HG02678 (cell line): ENCODE results near the gene B3GALT4.
A peak's percentile ranks its signal among the peaks of the same experiment; 100 is the strongest.
"Not testable (repeated sequence)": the region's sequence is repeated elsewhere in the genome, so short reads cannot be mapped to it uniquely, and the experiment has no call there.

Experiments used
- ATAC-seq: cut with Tn5 transposase; IDR thresholded peaks from one replicate; pipeline ENCODE4 v1.9.1; 2021; ENCODE audit warnings: mild to moderate bottlenecking, moderate library complexity; ENCODE audit not compliant: unreplicated experiment

B3GALT4 gene

GRCh38 chr6:33271468-33272274 is 5.3 kb upstream of the B3GALT4 start, which contains the start of the genes RPS18 and VPS52:
Gene RPS18 (plus strand): TSS chr6:33272075. CDS start chr6:33272120, 45 bp downstream.
Gene VPS52 (minus strand): TSS chr6:33271876. CDS start chr6:33271675, 201 bp downstream.
- peak; percentile 87 for ATAC-seq

- ATAC-seq = no peak
Measured at GRCh38 chr6:33272275-33273128, 4.4 kb upstream of the B3GALT4 start.

GRCh38 chr6:33273129-33273923 is 3.6 kb upstream of the B3GALT4 start:
- ATAC-seq = no peak

- no peak for ATAC-seq
Measured at GRCh38 chr6:33273924-33274902, 2.7 kb upstream of the B3GALT4 start.

- ATAC-seq = not testable (repeated sequence)
Measured at GRCh38 chr6:33275795-33276580, 935 bp upstream of the B3GALT4 start.

GRCh38 chr6:33276581-33276863 is 401 bp upstream of the B3GALT4 start:
- no peak for ATAC-seq

- ATAC-seq = no peak
Measured at GRCh38 chr6:33277663-33278391, 904 bp downstream of the B3GALT4 start.

- ATAC-seq = no peak
Measured at GRCh38 chr6:33278392-33278741, 1.4 kb downstream of the B3GALT4 start.

GRCh38 chr6:33278810-33279209 is 1.9 kb downstream of the B3GALT4 start:
- ATAC-seq = no peak

GRCh38 chr6:33279257-33279695 is 2.4 kb downstream of the B3GALT4 start:
- ATAC-seq = no peak

GRCh38 chr6:33279971-33280511 is 3.1 kb downstream of the B3GALT4 start:
- ATAC-seq = no peak

- ATAC-seq = no peak
Measured at GRCh38 chr6:33280539-33280938, 3.6 kb downstream of the B3GALT4 start.

GRCh38 chr6:33285214-33285613 is 8.3 kb downstream of the B3GALT4 start:
- ATAC-seq = not testable (repeated sequence)

GRCh38 chr6:33286946-33287914 is 10.3 kb downstream of the B3GALT4 start:
- ATAC-seq = no peak

- no peak for ATAC-seq
Measured at GRCh38 chr6:33288141-33288920, 11.4 kb downstream of the B3GALT4 start.
